Hindlimb muscle (tissue), 1 donor: ENCODE data around the gene KLHDC8A. TPM values are rescaled to one million over a fixed set of nuclear protein-coding genes. Genes with fewer than 3 reads are reported as not detected.
A peak's percentile ranks its signal among the peaks of the same experiment; 100 is the strongest.
"Not testable (repeated sequence)": the region's sequence is repeated elsewhere in the genome, so short reads cannot be mapped to it uniquely, and the experiment has no call there.

Experiments
- DNase-seq: peaks from one replicate; pipeline ENCODE4 v3.0.0-alpha.2; 2013
- polyA plus RNA-seq: library from polyadenylated mRNA; unstranded; fragments of 120-200 nt; gene quantifications from one replicate; pipeline ENCODE4 v1.2.1, GENCODE V29; 2013; ENCODE audit not compliant: insufficient read length

The KLHDC8A gene
- polyA plus RNA-seq, 1 donor = 0.59 TPM

- DNase-seq = no peak
Observed at GRCh38 chr1:205371871-205372660, 15.3 kb upstream of the KLHDC8A start.

DNA sequence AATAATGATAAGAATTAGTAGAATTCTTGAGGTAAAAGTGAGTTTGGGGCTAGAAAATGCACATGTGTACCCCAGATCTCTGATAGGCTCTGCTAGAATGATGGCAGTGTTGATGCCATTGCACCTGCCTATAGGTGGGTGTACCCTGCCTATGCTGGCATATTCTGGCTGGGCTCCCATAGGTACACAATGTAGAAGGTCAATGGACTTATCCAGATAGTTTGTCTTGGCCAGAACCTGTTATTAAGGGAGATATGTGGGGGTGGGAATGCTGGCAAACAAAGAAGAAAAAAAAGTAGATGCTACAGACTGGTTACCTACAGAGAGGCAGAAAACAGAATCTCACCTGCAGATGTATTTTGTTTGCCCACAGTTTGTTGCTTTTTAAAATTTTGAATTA lies 14.1 kb upstream of the KLHDC8A start:
- no peak for DNase-seq

GRCh38 chr1:205369701-205370123 lies 13.0 kb upstream of the KLHDC8A start:
- DNase-seq = no peak

DNA sequence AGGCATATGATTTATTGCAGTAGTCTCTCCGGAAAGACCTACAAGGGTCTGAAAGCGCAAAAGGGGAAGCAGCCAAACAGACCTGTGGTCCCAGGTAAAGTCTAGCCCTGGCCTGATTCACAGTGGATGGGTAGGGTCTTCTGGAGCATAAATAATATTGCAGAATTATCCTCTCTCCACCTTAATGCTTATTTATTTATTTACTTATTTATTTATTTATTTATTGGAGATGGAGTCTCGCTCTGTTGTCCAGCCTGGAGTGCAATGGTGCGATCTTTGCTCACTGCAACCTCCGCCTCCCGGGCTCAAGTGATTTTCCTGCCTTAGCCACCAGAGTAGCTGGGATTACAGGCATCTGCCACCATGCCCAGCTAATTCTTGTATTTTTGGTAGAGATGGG lies 11.8 kb upstream of the KLHDC8A start:
- no peak for DNase-seq

DNA sequence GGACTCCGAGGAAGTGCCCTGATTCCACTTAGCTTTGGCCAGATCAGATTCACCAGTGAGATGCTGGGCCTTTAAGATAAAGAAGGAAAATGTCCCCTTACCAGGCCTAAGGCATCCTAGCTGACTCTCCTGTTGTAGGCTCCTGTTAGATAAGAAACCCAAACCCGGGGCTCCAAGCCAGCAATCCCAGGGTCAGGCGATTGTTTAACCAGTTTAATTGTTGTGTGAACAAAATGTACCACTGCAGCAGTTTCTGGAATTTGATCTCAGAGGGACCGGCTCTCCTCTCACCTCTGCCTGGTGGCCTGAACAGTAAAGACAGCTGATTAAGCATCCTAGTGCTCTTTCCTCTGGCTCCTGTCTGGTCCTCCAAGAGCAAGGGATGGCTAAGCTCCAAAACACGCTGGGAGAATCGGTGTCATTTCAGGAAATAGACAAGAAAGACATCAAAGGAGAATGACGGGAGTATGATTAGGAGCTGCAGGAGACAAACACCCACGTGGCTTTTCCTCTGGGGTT lies 9.3 kb upstream of the KLHDC8A start:
- no peak for DNase-seq

- DNase-seq = not testable (repeated sequence)
Observed at GRCh38 chr1:205365086-205365485, 8.4 kb upstream of the KLHDC8A start.

- DNase-seq = no peak
Observed at GRCh38 chr1:205360891-205361290, 4.2 kb upstream of the KLHDC8A start.

- DNase-seq = no peak
Observed at GRCh38 chr1:205359771-205360565, 3.2 kb upstream of the KLHDC8A start.

- no peak for DNase-seq
Observed at GRCh38 chr1:205358579-205358978, 1.9 kb upstream of the KLHDC8A start.

GRCh38 chr1:205357567-205357966 lies 845 bp upstream of the KLHDC8A start:
- no peak for DNase-seq

DNA sequence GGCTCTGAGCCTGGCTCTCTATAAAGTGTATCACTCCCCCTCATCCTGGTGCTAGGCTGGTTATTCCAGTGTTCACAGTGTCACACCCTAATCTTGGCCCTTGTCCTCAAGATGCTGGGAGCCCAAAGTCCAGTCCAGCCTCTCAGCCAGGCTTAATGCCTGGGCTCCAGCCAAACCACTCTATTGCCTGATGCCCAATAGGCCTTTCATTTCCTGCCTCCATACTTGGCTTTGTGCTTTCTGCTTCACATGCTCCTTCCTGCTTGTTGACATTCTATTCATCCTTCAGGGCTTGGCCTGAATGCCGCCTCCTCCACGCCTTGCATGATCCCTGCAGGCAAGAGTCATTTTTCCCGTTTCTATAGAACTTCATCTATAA lies 1.7 kb downstream of the KLHDC8A start:
- DNase-seq = no peak

DNA sequence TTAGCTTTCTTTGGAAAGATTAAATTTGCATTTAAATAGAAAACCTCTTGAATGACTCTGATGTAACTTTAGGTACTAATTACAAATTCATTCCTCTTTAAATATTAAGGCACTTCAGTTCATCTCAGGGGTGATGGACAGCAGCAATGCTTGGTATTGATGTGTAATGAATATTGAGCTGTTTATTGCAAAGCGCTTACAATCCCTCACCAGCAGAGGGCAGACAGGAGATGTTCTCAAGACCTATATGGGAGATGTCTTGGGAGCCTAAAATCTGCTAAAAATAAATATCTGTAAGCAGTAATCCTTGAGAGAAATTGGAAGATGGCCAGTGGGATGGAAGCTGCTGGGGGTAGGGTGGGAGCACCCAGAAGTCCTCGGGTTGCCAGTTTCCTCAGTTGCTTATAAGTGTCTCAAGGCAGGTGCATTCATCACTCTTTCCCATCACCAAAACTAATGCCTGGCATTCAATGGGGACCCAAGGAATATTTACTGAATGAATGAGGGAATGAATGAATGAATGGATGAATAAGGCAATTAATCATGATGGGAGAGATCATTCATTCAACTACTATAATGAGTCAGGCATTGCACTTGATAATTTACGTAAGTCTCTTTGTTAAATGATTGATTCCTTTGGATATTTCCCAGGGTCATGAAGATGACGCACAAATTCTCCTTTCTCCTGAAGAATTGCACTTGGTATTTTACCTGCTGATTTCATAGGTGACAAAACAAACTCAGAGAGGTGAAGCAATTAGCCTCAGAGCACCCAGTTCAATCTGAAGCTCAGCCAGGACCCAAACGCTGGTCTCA lies 2.3 kb downstream of the KLHDC8A start:
- peak; percentile 68 for DNase-seq

GRCh38 chr1:205353612-205354011 lies 3.1 kb downstream of the KLHDC8A start:
- DNase-seq = no peak

DNA sequence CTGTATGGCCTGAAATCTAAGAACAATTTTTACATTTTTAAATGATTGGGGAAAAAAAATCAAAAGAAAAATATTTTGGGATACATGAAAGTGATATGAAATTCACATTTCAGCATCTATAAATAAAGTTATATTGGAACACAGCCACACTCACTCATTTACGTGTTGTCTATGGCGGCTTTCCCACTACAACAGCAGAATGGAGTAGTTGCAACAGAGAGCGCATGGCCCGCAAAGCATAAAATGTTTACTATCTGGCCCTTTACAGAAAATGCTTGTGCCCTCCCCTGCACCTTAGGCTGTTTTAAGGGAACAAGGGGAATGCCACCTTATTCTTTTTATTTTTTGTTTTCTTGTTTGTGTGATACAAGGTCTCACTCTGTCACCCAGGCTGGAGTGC lies 3.5 kb downstream of the KLHDC8A start:
- no peak for DNase-seq

DNA sequence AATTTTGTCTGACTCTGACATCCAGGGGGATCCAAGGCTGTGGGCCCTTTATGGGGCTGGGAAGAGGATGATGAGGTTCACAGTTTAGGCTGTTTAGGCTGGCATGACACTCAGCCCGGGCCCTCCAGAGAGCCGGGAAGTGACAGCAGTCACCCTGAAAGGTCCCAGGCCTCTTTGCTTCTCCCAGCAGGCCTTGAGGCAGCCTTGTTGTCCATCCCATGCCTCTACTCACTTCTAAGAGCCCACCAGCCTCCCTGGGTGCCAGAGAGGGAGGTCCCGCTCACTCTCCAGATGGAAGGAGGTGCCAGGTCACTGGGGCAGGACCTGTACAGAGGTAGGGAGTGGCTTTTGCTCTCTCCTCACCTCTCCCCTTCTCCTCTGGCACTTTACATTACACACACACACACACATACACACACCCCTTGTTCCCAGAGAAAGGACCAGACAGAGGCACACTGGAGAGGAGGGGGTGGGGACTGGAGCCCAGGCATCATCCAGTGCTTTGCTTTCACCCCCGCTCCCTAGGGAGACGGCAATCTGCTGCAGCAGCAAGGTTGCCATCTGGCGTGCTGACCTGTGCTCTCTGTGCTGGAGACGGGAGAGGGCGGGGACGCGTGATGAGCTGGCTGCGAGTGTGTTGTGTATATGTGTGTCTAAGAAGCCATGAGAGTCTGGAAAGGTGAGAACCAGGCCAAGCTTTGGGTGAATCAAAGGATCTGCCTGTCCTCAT lies 4.6 kb downstream of the KLHDC8A start:
- DNase-seq = no peak

DNA sequence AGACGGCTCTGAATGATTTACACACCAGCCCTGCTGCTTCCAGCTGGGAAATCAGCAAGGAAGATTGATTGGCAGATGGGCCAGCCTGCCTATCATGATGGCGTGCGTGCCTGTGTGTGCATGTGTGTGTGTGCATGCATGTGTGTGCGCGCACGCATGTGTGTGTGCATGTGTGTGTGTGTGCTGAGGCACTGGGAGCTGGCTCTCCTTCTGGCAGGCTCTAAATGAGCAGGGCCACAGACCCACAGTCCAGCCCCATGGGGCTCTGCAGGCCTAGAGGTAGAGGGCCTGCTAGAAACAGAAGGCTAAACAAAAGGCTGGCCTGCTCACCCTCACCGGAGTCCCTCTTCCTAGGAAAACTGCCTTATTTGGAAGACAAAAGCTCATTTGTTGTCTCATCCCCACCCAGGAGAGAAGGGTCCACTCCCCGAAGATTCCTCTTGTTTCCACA lies 6.0 kb downstream of the KLHDC8A start:
- DNase-seq = no peak

- DNase-seq = no peak
Observed at GRCh38 chr1:205350124-205350523, 6.6 kb downstream of the KLHDC8A start.

DNA sequence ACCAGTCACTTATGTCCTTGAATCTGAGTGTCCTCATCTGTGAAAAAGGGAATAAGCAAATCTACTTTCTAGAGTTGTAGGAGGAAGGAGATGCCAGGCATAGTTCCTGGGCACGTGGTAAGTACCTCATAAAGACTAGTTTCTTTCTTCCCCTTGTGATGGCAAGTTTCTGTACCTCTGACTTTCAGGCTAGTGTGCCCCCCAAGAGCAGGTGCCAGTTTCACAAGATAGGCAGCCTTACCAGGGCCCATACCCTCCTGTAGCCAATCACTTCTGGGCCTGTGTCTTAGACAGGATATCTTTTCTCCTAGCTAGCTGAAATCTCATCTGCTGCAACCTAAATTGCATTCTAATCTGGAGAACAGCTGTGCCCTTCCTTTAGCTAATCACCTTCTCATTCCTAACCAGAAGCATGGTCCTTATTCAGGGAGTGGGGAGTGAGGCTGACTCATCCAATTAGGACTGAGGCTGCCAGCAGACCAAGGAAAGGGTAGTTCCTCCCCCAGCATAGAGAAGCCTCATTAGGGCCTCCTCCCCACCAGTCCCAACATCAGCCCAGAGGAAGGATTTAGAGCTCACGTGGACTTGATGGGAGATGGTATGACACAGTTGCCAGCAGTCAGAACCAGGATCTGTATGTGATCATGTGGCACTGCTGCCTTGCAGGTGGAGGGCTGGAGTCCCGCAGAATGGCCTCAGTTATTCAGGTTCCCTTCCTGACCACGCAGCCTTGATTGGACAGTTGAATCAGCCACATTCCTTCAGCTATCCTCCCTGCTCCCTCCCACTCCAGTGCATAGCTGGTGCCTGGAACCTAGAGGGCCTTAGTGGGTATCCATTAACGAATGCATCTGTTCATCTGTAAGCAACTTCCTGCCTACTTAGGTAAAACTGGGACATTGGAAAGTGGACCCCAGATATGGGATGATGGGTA lies 7.9 kb downstream of the KLHDC8A start:
- DNase-seq = no peak

DNA sequence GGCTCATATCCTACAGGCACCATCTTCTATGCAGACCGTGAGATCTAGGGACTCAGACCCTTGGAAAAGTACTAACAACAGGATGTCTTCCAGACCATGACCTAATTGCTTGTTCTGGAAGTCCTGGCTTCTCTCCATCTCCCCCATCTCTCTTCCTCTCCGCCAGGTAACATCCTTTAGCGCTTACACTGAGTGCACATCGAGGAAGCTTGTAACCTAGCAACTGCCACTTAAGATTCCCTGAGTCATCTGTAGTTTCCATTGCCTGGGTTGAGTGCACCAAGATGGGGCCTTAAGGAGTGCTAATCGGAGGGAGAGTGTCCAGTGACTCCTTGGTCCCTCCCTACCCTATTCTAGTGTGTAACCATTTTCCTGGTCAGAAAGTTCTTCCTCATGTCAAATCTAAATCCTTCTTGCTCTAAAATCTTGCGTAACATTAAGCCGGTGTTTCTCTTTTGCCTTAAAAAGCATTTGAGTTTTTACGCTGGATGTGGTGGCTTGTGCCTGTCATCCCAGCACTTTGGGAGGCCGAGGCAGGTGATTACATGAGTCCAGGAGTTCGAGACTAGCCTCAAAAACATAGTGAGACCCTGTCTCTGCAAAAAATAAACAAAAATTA lies 9.7 kb downstream of the KLHDC8A start:
- DNase-seq = no peak

GRCh38 chr1:205345761-205346160 lies 11.0 kb downstream of the KLHDC8A start:
- DNase-seq = no peak
